GM19455 (cell line): ENCODE measurements around the gene SMOC1.

Experiments used
- ATAC-seq: cut with Tn5 transposase; IDR thresholded peaks from one replicate; pipeline ENCODE4 v1.9.1; 2021; ENCODE audit not compliant: unreplicated experiment

The SMOC1 gene

GRCh38 chr14:70078329-70078728 lies 199.1 kb downstream of the SMOC1 start:
- ATAC-seq: no peak

GRCh38 chr14:70080076-70080475 lies 200.9 kb downstream of the SMOC1 start:
- ATAC-seq: no peak
